Endothelial cell of umbilical vein (primary cell): ENCODE measurements around the gene NUP62.

Source experiments
- CTCF ChIP-seq, 2 donors: IDR thresholded peaks; 1 replicate in 1 of 2; 2 replicates in 1 of 2; pipeline ENCODE4 v1.5.1; 2011; ENCODE audit warnings: low read length in 2 of 2, mild to moderate bottlenecking in 2 of 2, moderate library complexity in 2 of 2, control low read depth in 1 of 2, inconsistent platforms in 1 of 2, low read depth in 1 of 2; ENCODE audit not compliant: insufficient read depth in 1 of 2; ENCODE audit errors: extremely low read depth in 1 of 2
- EZH2 ChIP-seq: IDR thresholded peaks from 2 replicates; pipeline ENCODE4 v1.6.1; 2012; ENCODE audit warnings: borderline replicate concordance, low read depth, mild to moderate bottlenecking, moderate library complexity, low read length, inconsistent platforms; ENCODE audit not compliant: severe bottlenecking
- JUN ChIP-seq: IDR thresholded peaks from 2 replicates; pipeline ENCODE4 v1.6.1; 2011; ENCODE audit warnings: borderline replicate concordance, low read depth; ENCODE audit not compliant: insufficient read length, insufficient read depth
- MAX ChIP-seq: IDR thresholded peaks from 2 replicates; pipeline ENCODE4 v1.6.1; 2011; ENCODE audit not compliant: insufficient read depth, insufficient read length
- MYC ChIP-seq: IDR thresholded peaks from one replicate; pipeline ENCODE4 v1.6.1; 2011; ENCODE audit warnings: mild to moderate bottlenecking, low read depth, low read length
- POLR2A ChIP-seq: IDR thresholded peaks from 2 replicates; pipeline ENCODE4 v1.6.1; 2012; ENCODE audit warnings: low read depth, mild to moderate bottlenecking, control low read depth, low read length
- POLR2AphosphoS5 ChIP-seq: IDR thresholded peaks from 2 replicates; pipeline ENCODE4 v1.6.1; 2012; ENCODE audit warnings: low read depth, mild to moderate bottlenecking, control low read depth, low read length, moderate library complexity; ENCODE audit not compliant: insufficient read depth

- no peak for TF ChIP-seq CTCF (IDR thresholded peaks at IDR 0.05; ENCODE audit: extremely low read depth in 1 of 2, insufficient read depth in 1 of 2, low read depth in 1 of 2, low read length in 2 of 2)
- TF ChIP-seq POLR2AphosphoS5 = no peak
- no peak for TF ChIP-seq JUN
- TF ChIP-seq EZH2 = no peak
- TF ChIP-seq POLR2A = no peak
- no peak for TF ChIP-seq MAX
- TF ChIP-seq MYC = no peak
These were observed 54.1 kb downstream of the NUP62 start for GRCh38 chr19:49875177-49875576.
